T-cell (primary cell): ENCODE data around the gene ZC3H4. TPM values are rescaled to one million over a fixed set of nuclear protein-coding genes. Genes with fewer than 3 reads are reported as not detected.
"Not testable (repeated sequence)": the region's sequence is repeated elsewhere in the genome, so short reads cannot be mapped to it uniquely, and the experiment has no call there.

Source experiments
- ATAC-seq, 4 experiments: fragments of 200-7000 bp in 3 of 4; fragments of 150-1000 bp in 1 of 4; cut with Tn5 transposase; replicated peaks in 1 of 4; 1 replicate in 3 of 4; 2 replicates in 1 of 4; pipeline ENCODE4 v1.10.0; 2021; ENCODE audit warnings: moderate library complexity in 3 of 4, mild to moderate bottlenecking in 2 of 4, moderate number of reproducible peaks in 1 of 4
- CTCF ChIA-PET, 2 donors: fragments of 300-600 bp; sonication (Branson Sonifier 250); formaldehyde crosslinking; loops; one replicate each; lab custom pipeline; 2022; ENCODE audit warnings: antibody characterized with exemption in 2 of 2; lab: Charles Lee
- POLR2A ChIA-PET, 2 donors: fragments of 300-600 bp; sonication (Branson Sonifier 250); formaldehyde crosslinking; loops; one replicate each; lab custom pipeline; 2022; ENCODE audit warnings: antibody characterized with exemption in 2 of 2; lab: Charles Lee
- DNase-seq, 35 experiments: peaks; one replicate each; pipeline versions ENCODE4 v3.0.0 to v3.0.0-alpha.2; 2013 to 2023
- H3K27ac ChIP-seq: one replicate; pipeline ENCODE4 v1.5.1; 2013; ENCODE audit warnings: low read length
- H3K27me3 ChIP-seq, 2 experiments: replicated peaks in 1 of 2; 1 replicate in 1 of 2; 2 replicates in 1 of 2; pipeline versions ENCODE4 v1.6.1 to v1.7.0; 2013; ENCODE audit warnings: low read length in 1 of 2, mixed read lengths in 1 of 2; ENCODE audit not compliant: control insufficient read depth in 2 of 2, insufficient read depth in 2 of 2; ENCODE audit errors: extremely low read depth in 1 of 2
- H3K36me3 ChIP-seq, 2 donors: 1 replicate in 1 of 2; 2 replicates in 1 of 2; pipeline versions ENCODE4 v1.6.1 to v1.7.0; 2013; ENCODE audit warnings: low read length in 1 of 2; ENCODE audit not compliant: control insufficient read depth in 2 of 2, insufficient read depth in 1 of 2; ENCODE audit errors: extremely low read depth in 1 of 2
- H3K4me1 ChIP-seq, 2 experiments: 1 replicate in 1 of 2; 2 replicates in 1 of 2; pipeline versions ENCODE4 v1.6.1 to v1.7.0; 2013; ENCODE audit warnings: low read length in 2 of 2, mixed read lengths in 1 of 2; ENCODE audit not compliant: insufficient read depth in 2 of 2, control insufficient read depth in 1 of 2; ENCODE audit errors: extremely low read depth in 1 of 2
- H3K4me3 ChIP-seq, 2 donors: 1 replicate in 1 of 2; 2 replicates in 1 of 2; pipeline versions ENCODE4 v1.5.1 to v1.7.0; 2013; ENCODE audit warnings: mild to moderate bottlenecking in 2 of 2, low read length in 1 of 2, moderate library complexity in 1 of 2; ENCODE audit not compliant: control insufficient read depth in 1 of 2; ENCODE audit errors: extremely low read depth in 1 of 2
- H3K9me3 ChIP-seq: 2 replicates; pipeline ENCODE4 v1.7.0; 2013
- H3K27ac Mint-ChIP-seq, 2 donors: one replicate each; pipeline ENCODE4 v1.8.0; 2020 to 2021; ENCODE audit warnings: mild to moderate bottlenecking in 2 of 2, mixed read lengths in 2 of 2
- H3K27me3 Mint-ChIP-seq, 2 donors: one replicate each; pipeline ENCODE4 v1.8.0; 2021 to 2022; ENCODE audit warnings: mixed read lengths in 2 of 2
- H3K36me3 Mint-ChIP-seq: one replicate; pipeline ENCODE4 v1.8.0; 2021; ENCODE audit warnings: mixed read lengths
- H3K4me1 Mint-ChIP-seq, 3 donors: one replicate each; pipeline ENCODE4 v1.8.0; 2020 to 2022; ENCODE audit warnings: mixed read lengths in 3 of 3, mild to moderate bottlenecking in 1 of 3
- H3K4me3 Mint-ChIP-seq, 3 donors: one replicate each; pipeline ENCODE4 v1.8.0; 2020 to 2022; ENCODE audit warnings: mild to moderate bottlenecking in 3 of 3, mixed read lengths in 3 of 3, moderate library complexity in 3 of 3
- H3K9me3 Mint-ChIP-seq, 3 donors: one replicate each; pipeline ENCODE4 v1.8.0; 2020 to 2022; ENCODE audit warnings: mixed read lengths in 3 of 3
- WGBS: methylation state at CpG from one replicate; pipeline ENCODE4 v1.1.5; 2013; ENCODE audit warnings: missing lambda C conversion rate; ENCODE audit not compliant: insufficient coverage; 5-methylcytosine and 5-hydroxymethylcytosine counted together
- total RNA-seq, 35 experiments: library from RNA in 6 of 35; stranded (reverse) in 6 of 35; fragments of 120-200 nt in 1 of 35; gene quantifications; one replicate each; pipeline versions ENCODE4 v1.2.1 to v1.2.4 and lab custom pipeline; 2013 to 2026

ZC3H4 gene
- total RNA-seq, 5 donors from 2014 or later (not counting 1 experiment from before 2014, with no cell fraction given) = 64.0 to 81.4 (median 72.3) TPM

GRCh38 chr19:47081095-47081494, 32.5 kb downstream of the ZC3H4 start:
- Histone ChIP-seq H3K36me3 (peaks cover 14 to 83% of the 10 kb centered on the region in 2 donors), H3K4me3 (no peak overlapping the region), H3K4me1 (no peaks in the 10 kb centered on the region), H3K27ac (no peak overlapping the region), H3K9me3 (no peaks in the 10 kb centered on the region), H3K27me3 (no peaks in the 10 kb centered on the region)
- Mint-ChIP-seq H3K4me1 (peaks cover 0 to 2% (median 0%) of the 10 kb centered on the region in 3 donors), H3K27me3 (no peaks in the 10 kb centered on the region), H3K4me3 (no peak overlapping the region), H3K27ac (no peak overlapping the region), H3K36me3 (peaks cover 28% of the 10 kb centered on the region), H3K9me3 (no peaks in the 10 kb centered on the region)
- no peak for DNase-seq
- no peak for ATAC-seq
- WGBS = 94% methylated on average over 6 of the region's 6 CpGs
- POLR2A ChIA-PET = interaction anchor here in 1 of 2 donors (0.6 kb wide), 2 partner anchors 34 to 39 kb away, joined by 5 to 9 read pairs; no protein-coding TSS in a partner anchor
- CTCF ChIA-PET = interaction anchor here (0.6 to 2.2 kb wide), 7 partner anchors 16 to 50 kb away, joined by 3 to 14 read pairs (median 4); partner anchors contain the start of genes SAE1 (in 1 of the 2) and ZC3H4 (in 1 of the 2)

- H3K36me3 ChIP-seq = peaks cover 13 to 82% of the 10 kb centered on the region in 2 donors
- H3K36me3 Mint-ChIP-seq = peaks cover 12% of the 10 kb centered on the region
- H3K9me3 Mint-ChIP-seq, H3K4me3 ChIP-seq, H3K4me1 ChIP-seq, ATAC-seq, H3K4me3 Mint-ChIP-seq, DNase-seq, H3K27ac Mint-ChIP-seq, H3K27ac ChIP-seq, H3K9me3 ChIP-seq, H3K27me3 ChIP-seq, POLR2A ChIA-PET, H3K27me3 Mint-ChIP-seq: not testable (repeated sequence)
- CTCF ChIA-PET = interaction anchor here (0.7 to 2.4 kb wide), 3 partner anchors 47 to 65 kb away, joined by 3 to 16 read pairs (median 3); no protein-coding TSS in a partner anchor
- WGBS = 96% methylated on average over 13 of the region's 13 CpGs
- H3K4me1 Mint-ChIP-seq = peaks cover 4 to 11% (median 8%) of the 10 kb centered on the region in 3 donors
Observed at GRCh38 chr19:47078351-47078750, 35.2 kb downstream of the ZC3H4 start.

DNA sequence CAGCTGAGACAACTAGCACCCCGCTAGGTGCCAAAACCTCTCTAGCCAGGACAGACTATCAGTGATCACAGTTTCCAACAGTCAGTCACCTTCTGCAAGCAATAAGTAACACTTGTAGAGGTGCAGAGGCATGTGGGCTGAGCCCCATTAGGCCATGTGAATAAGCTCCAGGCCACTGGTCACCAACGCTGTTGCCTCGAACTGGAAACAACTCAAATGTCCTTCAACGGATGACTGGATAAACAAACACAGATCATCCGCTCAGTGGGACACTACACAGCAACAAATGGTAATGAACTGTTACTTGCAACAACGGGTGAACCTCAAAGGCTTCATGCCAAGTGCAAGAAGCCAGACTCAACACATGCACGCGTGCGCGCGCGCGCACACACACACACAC, 37.6 kb downstream of the ZC3H4 start:
- no peak overlapping the region for H3K4me3 Mint-ChIP-seq
- Histone ChIP-seq H3K9me3 (no peaks in the 10 kb centered on the region), H3K4me3 (no peak overlapping the region), H3K4me1 (peaks cover 0 to 8% of the 10 kb centered on the region in 2 experiments), H3K36me3 (peaks cover 19 to 77% of the 10 kb centered on the region in 2 donors), H3K27ac (no peak overlapping the region), H3K27me3 (no peaks in the 10 kb centered on the region)
- H3K36me3 Mint-ChIP-seq = peaks cover 20% of the 10 kb centered on the region
- no peaks in the 10 kb centered on the region for H3K27me3 Mint-ChIP-seq
- no peak overlapping the region for H3K27ac Mint-ChIP-seq
- DNase-seq = no peak
- CTCF ChIA-PET = interaction anchor here in 1 of 2 donors (0.5 kb wide), 1 partner anchor 72 kb away, joined by 4 read pairs; no protein-coding TSS in a partner anchor
- POLR2A ChIA-PET = no interaction called here
- H3K4me1 Mint-ChIP-seq = peaks cover 4 to 11% (median 8%) of the 10 kb centered on the region in 3 donors
- no peak for ATAC-seq
- WGBS = 100% methylated on average over 5 of the region's 13 CpGs
- no peaks in the 10 kb centered on the region for H3K9me3 Mint-ChIP-seq

GRCh38 chr19:47075179-47075810, 38.3 kb downstream of the ZC3H4 start:
- Histone ChIP-seq H3K9me3 (no peaks in the 10 kb centered on the region), H3K4me1 (peaks cover 0 to 8% of the 10 kb centered on the region in 2 experiments), H3K27ac (no peak overlapping the region), H3K36me3 (peaks cover 19 to 77% of the 10 kb centered on the region in 2 donors), H3K27me3 (no peaks in the 10 kb centered on the region), H3K4me3 (no peak overlapping the region)
- Mint-ChIP-seq H3K27ac (peak overlapping the region; percentile 33 to 69), H3K4me3 (no peak overlapping the region), H3K9me3 (no peaks in the 10 kb centered on the region), H3K27me3 (no peaks in the 10 kb centered on the region), H3K4me1 (peaks cover 4 to 11% (median 8%) of the 10 kb centered on the region in 3 donors), H3K36me3 (peaks cover 26% of the 10 kb centered on the region)
- DNase-seq = peak in 1 of 35 experiments; percentile 18
- ChIA-PET POLR2A (no interaction called here), CTCF (interaction anchor here in 1 of 2 donors (0.5 kb wide), 1 partner anchor 73 kb away, joined by 4 read pairs; no protein-coding TSS in a partner anchor)
- WGBS = 84% methylated on average over 14 of the region's 15 CpGs
- ATAC-seq = no peak

DNA sequence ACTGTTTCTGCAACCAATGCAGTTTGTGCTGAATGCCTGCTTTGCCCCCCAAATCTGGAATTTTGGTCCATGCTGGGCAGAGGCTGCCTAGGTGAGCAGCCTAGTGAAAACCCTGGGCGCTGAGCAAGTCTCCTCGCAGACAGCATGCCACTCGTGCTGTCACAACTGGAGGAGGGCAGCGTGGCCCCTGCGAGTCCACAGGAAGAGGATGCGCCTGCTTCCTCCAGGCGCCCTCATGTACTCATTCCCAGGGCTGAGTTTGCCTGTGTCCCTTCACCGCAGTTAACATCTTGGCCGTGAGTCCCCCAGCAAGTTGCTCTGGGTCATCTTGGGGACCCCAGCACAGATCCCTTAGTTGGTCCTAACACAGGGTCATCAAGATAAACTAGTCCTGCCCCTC, 39.0 kb downstream of the ZC3H4 start:
- H3K27ac Mint-ChIP-seq = no peak overlapping the region

DNA sequence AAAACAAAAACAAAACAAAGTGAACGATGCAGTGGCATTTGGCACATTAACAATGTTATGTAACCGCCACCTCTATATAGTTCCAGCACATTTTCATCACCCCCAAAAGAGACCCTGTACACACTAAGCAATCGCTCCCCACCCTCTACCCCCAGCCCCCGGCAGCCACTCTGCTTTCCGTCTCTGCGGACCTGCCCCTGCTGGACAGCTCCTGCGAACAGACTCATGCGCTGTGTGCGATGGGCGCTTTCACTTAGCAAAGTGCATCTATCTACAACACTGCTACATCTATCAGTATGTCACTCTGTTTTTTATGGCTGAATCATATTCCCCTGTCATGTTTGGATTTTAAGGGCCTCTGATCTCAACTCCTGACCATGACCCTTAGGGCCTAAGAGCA, 40.0 kb downstream of the ZC3H4 start:
- POLR2A ChIA-PET = interaction anchor here in 1 of 2 donors (0.5 to 0.8 kb wide), 2 partner anchors 39 to 325 kb away, joined by 6 to 9 read pairs; no protein-coding TSS in a partner anchor
- Mint-ChIP-seq H3K4me1 (peaks cover 5 to 11% (median 8%) of the 10 kb centered on the region in 3 donors), H3K4me3 (no peak overlapping the region), H3K9me3 (no peaks in the 10 kb centered on the region), H3K27me3 (no peaks in the 10 kb centered on the region), H3K27ac (no peak overlapping the region), H3K36me3 (peaks cover 36% of the 10 kb centered on the region)
- 97% methylated on average over 9 of the region's 10 CpGs for WGBS
- Histone ChIP-seq H3K36me3 (peaks cover 22 to 82% of the 10 kb centered on the region in 2 donors), H3K4me1 (peaks cover 0 to 8% of the 10 kb centered on the region in 2 experiments), H3K27me3 (no peaks in the 10 kb centered on the region), H3K27ac (no peak overlapping the region), H3K9me3 (no peaks in the 10 kb centered on the region), H3K4me3 (no peak overlapping the region)
- CTCF ChIA-PET = no interaction called here
- no peak for ATAC-seq
- no peak for DNase-seq

More for the DNA sequence above, 39.0 kb downstream of the ZC3H4 start:
- Histone ChIP-seq H3K36me3 (peaks cover 19 to 77% of the 10 kb centered on the region in 2 donors), H3K27ac (no peak overlapping the region), H3K9me3 (no peaks in the 10 kb centered on the region), H3K4me3 (no peak overlapping the region), H3K27me3 (no peaks in the 10 kb centered on the region), H3K4me1 (peaks cover 0 to 8% of the 10 kb centered on the region in 2 experiments)
- ATAC-seq (no peak), DNase-seq (no peak)
- Mint-ChIP-seq H3K36me3 (peaks cover 32% of the 10 kb centered on the region), H3K27me3 (no peaks in the 10 kb centered on the region), H3K4me3 (no peak overlapping the region), H3K4me1 (peaks cover 5 to 11% (median 8%) of the 10 kb centered on the region in 3 donors), H3K9me3 (no peaks in the 10 kb centered on the region)
- WGBS = 86% methylated on average over 9 of the region's 9 CpGs
- ChIA-PET CTCF (no interaction called here), POLR2A (no interaction called here)
